GM21717 (cell line): Measurements from ENCODE around the gene CD276.

ENCODE experiments used
- ATAC-seq: cut with Tn5 transposase; IDR thresholded peaks from one replicate; pipeline ENCODE4 v1.9.1; 2021; ENCODE audit warnings: mild to moderate bottlenecking, moderate library complexity; ENCODE audit not compliant: unreplicated experiment

Gene CD276

DNA sequence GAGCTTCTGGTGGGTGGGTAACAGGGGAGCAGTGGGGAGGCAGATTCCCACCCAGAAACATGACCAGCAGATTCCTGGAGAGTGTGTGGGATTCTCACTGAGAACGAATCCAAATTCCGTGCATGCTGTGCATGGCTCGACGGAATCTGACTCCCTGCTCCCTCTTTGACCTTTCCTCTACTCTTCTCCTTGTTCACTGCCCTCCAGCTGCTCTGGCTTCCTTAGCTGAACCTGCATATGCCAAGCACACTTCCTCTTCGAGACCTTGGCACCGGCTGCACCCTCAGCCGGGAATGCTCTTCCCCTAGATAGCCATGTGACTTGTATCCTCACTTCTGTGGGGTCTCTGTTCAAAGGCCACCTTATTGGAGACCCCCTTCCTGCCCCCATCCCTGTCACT is 62.7 kb downstream of the CD276 start:
- no peak for ATAC-seq

DNA sequence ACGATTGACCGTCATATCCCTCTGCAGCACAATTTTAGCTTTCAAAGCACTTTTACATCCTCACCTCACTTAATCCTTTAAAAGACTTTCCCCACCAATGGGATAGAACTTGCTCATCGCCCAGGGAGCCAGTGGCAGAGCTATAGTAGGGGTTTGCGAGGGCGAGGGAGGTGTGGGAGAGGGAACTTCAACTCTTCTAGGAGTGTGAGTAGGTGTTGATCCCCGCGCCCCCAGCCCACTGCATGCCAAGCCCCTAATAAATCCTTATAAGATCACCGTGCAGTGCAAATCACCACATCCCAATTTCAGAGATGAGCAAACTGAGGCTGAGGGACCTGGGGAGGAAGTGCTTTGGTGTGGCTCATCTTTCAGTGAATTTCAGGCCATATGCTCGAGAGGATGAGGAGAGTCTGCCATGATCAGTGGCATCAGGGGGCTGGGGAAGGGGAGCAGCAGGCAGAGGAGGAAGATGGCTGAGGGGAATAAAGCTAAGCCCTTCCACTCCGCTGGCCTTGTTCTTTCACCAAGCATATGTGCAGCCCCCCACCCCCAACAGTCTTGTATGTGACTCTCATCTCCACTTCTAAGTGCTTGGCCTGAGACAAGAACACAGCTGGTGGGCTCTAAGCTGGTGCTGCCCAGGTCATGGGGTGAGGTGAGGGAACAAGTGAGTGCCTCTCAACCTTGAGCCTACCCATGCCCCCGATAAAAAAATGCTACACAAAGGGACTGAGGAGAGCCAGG is 63.8 kb downstream of the CD276 start:
- ATAC-seq = no peak

DNA sequence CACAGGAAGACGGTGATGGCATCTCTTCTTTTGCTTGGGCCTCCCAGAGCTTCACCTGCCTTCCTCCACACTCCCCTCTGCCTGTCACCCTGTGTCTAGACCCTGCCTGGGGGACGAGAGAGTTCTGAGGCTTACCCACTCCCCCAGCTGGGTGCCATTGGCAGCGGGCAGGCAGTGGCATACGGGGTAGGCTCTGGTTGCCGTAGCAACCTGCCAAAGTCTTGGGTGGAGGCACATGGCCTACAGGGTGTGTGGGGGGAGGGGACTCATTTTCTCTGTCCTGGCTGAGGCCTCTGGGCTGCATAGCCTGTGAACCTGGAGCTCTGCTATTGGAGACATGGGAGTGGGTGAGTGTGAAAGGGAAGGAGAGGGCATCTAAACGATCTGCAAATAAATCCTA is 64.5 kb downstream of the CD276 start:
- no peak for ATAC-seq

DNA sequence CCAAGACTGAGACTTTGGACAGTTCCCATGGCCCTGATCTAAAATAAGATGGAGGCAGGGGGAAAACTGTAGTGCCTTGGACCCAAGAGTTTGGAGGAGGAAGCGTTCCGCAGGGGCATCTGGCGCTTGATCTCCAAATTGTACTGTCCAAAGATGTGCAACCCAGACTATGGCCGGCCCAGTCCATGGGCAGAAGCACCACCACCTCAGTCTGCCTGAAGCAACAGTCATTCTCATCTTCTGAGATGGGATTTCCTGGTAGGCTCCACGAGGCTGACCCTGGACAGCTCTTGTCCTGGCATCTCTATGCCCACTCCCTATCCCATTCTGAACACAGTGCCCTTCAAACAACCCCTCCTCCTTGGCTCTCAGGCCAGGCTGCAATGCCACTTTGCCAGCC is 65.3 kb downstream of the CD276 start:
- ATAC-seq = no peak

DNA sequence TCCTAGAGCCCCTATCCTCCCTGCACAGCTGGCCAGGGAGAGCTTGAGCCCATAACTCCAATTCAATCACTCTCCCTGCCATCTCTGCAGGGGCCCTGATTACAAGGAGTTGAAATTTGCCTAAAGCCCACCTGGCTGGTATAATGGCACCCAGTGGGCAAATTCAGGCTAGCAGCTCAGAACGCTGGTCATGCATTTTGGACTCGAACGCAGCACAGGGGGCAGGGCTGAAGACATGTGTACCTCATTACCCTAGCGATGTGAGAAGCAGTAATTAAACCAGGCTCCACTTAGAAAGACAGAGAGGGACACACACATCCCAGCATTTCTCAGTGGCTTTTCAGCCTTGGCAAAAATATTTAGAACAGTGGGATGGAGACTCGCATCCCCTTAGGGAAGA is 65.8 kb downstream of the CD276 start:
- no peak for ATAC-seq

DNA sequence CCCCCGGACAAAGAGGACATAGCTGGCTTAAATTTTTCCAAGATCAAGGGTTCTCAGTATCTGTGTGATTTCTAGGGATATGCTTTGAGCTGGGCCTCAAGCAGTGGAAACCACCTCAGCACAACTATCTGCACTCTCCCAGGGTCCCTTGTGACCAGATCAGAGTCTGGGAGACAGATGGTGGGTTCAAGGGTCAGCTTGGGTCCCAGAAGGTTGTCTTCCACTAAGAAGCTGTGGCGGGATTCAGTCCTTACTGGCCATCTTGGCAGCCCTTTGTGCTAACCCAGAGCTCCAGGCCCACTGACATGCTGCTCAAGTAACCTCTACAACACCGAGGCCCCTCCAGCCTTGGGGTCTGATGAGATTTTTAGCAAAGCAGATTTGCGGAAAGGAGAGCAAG is 66.3 kb downstream of the CD276 start:
- no peak for ATAC-seq

DNA sequence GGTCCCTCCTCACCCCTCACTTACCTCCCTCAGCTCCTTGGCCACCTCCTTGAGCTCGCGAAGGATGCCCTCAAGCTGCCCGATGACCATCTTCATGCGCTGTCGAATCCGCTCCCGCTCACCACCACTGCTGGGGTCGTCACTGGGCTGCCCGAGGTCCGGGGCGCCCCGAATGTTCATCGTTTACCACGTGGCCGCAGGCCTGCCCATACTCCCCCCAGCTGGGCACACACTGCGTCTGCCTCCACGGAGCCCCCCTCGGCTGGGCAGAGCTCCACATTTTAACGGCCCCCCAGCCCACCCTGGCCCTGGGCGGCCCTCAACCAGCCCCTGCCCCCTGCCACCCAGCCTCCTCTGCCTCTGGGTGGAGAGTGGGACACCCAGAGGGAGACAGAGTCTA is 66.8 kb downstream of the CD276 start:
- no peak for ATAC-seq

DNA sequence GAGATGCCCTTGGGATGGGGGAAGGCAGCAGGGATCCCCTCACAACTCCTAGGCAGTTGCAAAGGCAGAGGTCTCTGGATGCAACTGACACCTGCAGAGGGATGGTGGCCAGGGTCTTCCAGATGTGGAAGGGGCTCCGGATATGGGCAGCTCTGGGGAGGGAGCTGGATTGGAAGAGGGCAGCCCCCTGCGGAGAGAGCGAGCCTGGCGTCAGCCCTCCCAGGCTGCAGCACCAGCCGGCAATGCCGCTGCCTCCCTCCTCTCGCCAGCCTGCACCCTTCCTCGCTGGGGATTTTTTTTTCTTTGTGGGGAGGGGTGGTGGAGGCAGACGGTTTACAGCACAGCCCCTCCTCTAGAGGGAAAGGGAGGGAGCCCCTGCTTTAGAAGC is 67.3 kb downstream of the CD276 start:
- ATAC-seq = no peak

DNA sequence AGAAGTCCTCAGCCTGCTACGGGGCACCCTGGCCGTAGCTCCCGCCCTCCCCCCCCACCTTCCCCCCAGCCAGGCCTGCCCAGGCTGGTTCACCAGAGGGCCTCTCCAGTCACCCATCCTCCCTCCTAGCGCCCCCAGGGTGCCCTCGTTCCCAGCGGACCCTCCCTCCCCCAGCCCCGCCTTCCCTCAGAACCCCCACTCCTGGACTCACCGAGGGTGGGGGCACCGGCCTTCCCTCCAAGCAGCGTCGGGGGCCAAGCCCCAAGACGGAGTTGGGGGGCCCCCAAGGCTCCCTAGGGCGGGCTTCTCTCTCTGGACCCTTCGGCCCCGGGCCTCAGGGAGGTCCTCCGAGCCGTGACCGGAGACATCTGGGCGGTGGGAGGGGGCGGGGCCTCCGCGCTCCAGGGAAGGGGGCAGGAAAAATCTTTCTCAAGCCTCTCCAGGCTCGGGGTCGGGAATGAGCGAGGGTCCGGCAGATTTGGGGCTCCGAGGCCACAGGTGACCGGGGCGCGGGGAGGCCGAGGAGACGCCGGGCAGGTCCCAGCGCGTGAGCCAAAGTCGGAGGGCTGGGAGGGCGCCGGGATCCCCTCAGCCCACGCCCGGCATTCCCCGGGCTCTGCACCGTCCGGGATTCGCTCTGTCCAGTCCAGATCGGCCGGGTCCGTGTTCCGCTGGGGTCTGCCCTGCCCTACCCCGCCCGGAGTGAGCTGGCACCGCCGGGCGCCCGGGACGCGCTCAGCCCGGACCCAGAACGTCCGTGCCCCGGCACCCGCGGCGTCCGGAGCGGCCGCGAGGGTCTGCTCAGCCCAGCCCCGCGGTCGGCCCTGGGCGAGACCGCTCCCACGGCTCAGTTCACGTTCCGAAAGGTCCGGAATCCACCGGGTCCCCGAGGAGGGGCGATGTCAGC is 68.0 kb downstream of the CD276 start:
- ATAC-seq = no peak

DNA sequence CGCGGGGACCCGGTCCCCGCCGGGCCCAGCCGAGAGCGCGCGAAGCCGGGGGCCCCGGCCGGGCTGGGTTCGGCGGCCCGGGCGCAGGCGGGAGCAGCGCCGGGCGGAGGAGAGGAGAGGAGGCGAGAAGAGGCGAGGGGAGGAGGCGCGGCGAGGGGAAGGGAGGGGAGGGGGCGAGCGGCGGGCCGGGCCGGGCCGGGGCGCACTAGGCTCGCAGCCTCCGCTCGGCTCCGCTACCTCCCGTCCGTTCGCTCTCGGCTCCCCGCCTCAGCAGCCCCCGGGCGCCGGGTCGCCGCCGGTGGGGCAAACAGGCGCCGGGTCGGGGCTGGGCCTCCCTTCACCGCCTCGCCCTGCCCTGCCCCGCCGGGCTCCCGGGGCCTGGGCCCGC is 68.6 kb downstream of the CD276 start:
- ATAC-seq = no peak

DNA sequence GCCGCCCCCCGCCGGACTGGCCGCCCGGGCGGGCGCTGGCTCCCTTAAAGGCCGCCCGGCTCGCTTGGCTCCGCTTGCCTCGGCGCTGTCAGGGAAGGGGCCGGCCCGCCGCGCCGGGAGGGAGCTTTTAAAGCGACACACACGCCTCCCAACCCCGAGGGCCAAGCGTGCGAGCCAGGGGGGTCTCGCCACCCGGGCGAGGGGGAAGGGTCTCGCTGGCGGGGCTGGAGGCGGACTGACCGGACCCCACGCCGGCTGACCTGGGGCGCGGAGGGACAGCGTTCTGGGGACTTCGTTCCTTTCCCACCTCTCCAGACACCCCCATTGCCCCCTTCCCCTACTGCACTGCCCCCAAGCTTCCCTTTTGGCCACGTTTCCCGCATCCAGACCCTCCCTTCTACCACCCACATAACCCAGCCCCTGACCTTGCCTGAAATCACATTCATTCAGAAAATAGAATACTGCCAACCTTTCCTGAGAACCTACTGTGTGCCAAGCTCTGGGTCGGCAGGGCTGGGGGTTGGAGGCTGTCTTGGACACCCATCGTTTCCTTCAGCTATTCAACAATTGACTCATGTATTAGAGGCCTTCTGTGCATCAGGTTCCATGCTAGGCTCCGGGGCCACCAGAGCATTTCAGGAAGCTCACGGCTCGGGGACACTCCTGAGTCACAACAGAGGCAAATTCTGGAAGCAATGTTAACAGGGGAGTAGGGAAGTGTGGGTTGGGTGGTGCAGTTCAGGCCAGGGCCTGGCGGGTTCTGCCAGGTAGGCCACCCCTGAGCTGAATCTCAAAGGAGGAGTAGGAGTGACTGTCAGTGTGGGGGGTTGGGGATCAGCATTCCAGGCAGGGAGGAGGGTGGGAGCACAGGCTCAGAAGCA is 69.3 kb downstream of the CD276 start, which contains the start of gene INSYN1:
INSYN1 (minus strand) TSS at position 102 of the 881 bp plus-strand sequence. CDS start 2,221 bp downstream, outside the sequence.
- ATAC-seq = no peak

DNA sequence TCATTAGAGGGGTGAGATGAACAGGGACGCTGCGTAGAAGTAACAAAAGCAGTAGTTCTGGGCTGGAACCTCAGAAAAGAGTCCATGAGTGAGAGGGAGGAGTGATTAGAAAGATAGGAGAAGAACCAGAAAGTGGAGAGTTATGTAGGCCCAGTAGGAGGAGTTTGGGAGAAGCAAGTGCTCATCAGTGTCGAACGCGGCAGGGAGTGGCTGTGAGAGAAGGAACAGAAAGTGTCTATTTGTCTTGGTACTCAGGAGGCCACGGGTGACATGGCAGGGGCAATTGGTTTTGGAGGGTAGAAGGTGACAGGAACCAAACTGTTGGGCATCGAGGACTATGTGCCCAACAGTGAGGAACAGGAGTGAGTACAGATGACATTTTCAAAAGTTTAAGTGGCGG is 70.3 kb downstream of the CD276 start:
- no peak for ATAC-seq

DNA sequence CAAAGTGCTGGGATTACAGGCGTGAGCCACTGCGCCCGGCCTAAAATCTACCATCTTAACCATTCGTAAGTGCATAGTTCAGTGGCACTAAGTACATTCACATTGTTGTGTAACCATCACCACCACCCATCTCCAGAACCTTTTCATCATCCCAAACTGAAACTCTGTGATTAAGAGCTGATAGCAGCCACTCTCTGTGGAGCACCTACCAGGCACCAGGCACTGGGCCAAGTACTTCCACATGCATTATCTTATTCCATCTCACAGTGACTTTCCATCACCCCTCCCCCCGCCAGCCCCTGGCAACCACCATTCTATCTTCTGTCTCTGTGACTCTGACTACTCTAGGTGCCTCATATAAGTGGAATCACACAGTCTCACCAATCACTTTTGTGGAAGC is 71.3 kb downstream of the CD276 start:
- no peak for ATAC-seq

DNA sequence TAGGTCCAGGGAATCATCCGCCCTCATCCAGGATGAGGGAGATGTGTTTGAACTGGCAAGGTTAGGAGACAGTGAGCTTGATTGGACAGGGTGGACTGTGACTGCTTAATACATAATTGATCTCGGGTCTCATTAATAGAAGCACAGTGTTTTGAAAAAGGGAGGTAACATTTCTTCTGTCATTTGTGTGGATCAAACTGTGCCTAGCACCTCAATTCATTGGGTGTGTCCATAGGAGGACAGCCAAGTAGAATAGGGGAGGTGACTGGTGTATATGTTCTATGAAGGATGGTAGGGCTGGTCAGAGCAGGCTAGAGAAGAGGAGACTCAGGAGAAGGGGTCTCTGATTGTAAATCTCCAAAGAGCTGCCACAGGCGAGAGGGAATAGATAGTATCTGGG is 71.8 kb downstream of the CD276 start:
- no peak for ATAC-seq

DNA sequence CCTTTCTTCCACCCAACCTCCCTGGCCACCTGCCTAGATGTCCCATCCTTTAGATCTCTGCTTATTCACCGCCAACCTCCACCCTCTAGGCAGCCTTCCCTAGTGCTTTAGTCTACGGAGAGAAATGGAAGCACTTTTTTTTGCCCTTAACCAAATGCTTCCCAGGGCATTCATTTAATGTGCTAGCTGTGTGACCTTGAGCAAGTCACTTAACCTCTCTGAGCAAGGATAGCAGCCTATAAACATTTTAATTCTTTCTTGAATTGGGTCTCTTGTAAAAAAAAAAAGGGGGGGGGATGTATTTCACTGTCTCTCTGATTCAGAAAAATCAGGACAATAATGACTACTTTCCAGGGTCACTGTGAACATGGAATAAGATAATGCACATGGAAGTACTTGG is 72.2 kb downstream of the CD276 start:
- no peak for ATAC-seq

DNA sequence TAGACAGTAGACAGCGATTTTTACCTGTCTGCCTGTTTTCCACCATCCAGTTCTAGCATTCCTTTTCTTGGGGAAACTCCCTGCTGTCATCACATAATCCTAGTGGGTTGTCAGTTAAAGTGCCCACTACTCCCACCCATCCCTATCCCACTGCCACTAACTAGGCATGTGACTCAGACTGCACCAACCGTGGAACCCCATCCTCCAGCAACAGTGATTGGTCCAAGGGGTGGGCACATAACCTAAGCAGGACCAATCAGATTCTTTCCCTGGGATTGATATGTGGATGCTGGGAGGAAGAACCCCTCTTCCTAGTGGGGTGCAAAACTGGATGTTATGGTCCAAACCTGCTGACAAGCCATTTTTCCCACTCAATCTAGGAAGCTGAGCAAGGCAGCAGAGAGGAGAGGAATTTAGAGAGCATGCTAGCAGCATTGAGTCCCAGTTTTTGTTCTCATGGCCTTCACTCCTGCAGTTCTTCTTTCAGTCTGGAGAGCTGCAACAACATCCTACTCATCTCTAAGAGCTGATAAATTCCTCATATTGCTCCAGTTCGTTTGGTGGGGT is 72.8 kb downstream of the CD276 start:
- no peak for ATAC-seq

DNA sequence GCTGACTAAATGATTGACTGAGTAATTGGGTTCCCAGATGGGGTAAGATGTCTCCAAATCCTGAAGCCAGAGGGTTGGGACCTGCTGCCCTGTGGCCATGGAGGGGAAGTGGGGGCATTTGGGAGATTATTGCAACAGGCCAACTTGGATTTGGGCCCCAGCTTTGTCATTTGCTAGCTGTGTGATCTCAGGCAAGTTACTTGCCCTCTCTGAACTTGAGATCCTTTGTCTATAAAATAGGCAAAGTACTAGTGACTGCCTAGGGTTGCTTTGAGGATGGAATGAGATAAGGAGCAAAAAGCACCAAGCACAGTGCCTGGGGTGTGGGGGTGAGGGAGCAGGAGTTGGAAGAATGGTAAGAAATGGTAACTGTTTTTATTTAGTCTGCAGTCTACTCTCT is 73.4 kb downstream of the CD276 start:
- no peak for ATAC-seq

DNA sequence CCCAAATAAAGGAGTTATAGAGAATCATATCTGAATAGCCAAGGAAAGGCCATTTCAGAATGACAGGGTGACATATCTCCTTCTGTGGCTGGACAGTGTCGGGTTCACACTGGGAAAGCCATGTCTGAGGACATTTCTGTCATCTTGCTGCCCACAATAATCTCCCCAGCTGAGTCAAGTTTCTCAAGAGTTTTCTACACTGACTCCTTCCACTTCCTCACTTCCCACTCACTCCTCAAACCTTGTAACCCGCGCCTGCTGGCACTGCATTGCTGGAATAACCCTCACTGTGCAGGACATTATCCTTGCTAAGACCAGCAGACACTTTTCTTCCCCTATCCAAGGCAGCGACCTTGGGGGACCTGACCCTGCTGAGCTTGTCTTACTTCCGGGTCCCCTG is 74.3 kb downstream of the CD276 start:
- ATAC-seq = no peak

DNA sequence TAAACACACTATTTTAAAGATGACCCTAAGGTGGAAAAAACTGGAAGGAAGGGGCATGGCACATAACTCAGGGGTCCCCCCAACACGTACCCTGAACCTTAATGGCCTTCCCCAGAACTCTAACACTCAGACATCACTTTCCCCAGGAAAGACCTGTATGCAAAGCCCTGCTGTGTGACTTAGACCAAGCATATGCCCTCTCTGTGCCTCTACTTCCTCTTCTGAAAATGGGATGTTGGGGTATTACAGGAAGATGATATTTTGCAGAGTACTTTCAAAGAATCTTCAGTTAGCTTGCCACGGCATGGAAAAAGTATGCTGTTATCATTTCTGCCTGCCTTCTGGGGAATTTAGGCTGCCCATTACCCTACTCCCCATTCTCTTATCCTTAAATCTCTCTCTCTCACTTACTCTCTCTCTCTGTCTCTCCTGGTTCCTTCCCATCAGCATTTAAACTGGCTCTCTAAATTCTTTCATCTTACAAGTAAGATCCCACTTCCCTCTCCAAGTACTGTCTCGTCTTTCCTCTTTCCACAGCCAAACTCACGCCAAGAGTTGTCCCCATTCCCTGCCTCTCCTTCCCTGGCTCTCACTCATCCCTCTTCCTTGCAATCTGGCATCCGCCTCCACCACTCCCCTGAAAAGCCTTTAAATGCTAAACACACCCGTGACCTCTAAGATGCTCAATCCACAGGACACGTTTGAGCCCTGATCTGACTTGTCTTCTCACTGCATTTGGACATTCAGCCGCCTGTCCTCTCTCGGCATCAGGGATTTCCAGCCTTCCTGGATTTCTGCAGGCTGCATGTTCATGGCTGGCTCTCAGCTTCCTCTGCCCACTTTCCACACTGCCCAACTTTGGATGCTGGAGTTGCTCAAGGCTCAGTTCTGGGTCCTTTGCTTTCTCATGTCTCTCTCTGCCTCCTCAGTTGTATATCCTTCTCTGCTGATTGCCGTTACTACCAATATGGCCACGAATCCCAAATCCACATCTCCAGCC is 76.4 kb downstream of the CD276 start:
- ATAC-seq = no peak

DNA sequence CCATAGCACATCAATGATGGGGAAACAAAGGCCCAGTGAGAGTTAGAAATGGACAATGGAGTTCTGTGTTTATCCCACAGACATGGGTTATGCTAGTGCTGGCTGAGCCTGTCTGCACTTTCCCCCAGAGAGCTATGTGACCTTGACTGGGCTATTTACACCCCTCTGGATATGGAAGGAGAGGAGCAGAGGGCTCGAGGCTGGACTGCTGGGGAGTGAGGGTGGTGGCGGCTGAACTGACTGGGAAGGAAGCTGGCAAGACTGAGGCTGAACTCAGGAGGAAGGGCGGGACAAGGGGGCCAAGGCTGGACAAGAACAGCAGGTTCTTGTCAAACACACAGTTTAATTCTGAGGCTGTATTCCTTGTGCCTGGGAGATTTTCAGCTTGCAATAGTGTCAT is 79.7 kb downstream of the CD276 start:
- ATAC-seq = no peak
